Lower leg skin (tissue), 4 donors: ENCODE measurements around the gene INTS14. TPM values are rescaled to one million over a fixed set of nuclear protein-coding genes. Genes with fewer than 3 reads are reported as not detected.

Source experiments
- DNase-seq, 2 donors: peaks; one replicate each; pipeline ENCODE4 v3.0.0-alpha.2; 2019; ENCODE audit warnings: low spot score in 2 of 2
- H3K4me3 ChIP-seq: fragments of 200-600 bp; sonication (generic); 2 replicates; pipeline ENCODE4 v1.5.1; 2017; ENCODE audit warnings: mild to moderate bottlenecking, low read depth; ENCODE audit not compliant: poor library complexity, severe bottlenecking
- CTCF ChIP-seq, 3 donors: fragments of 450-650 bp; IDR thresholded peaks; one replicate each; pipeline ENCODE4 v1.5.1; 2016; ENCODE audit warnings: antibody characterized with exemption in 3 of 3, mild to moderate bottlenecking in 3 of 3, moderate library complexity in 2 of 3
- POLR2A ChIP-seq, 2 donors: fragments of 450-650 bp; IDR thresholded peaks; one replicate each; pipeline ENCODE4 v1.6.1; 2016 to 2017; ENCODE audit warnings: antibody characterized with exemption in 2 of 2, mild to moderate bottlenecking in 1 of 2, moderate library complexity in 1 of 2
- WGBS, 2 donors: methylation state at CpG; one replicate each; pipeline ENCODE4 v1.1.5; 2018; 5-methylcytosine and 5-hydroxymethylcytosine counted together
- intact Hi-C: fragments of 100-400 bp; cut with DNase I; formaldehyde crosslinking; loops from one replicate; pipeline ENCODE4 v1.15.0; 2023; ENCODE audit warnings: low total_unique reads
- total RNA-seq, 4 donors: library from RNA; depleted of rRNA; stranded (reverse); fragments of >200 nt; gene quantifications; one replicate each; pipeline ENCODE4 v1.1.0, GENCODE V29; 2016

The INTS14 gene
- total RNA-seq, 4 donors from 2014 or later, result 22.6 to 37.6 (median 32.7) TPM

GRCh38 chr15:65547841-65548240, 63.1 kb downstream of the INTS14 start:
- TF ChIP-seq POLR2A (IDR thresholded peaks at IDR 0.05) (no peak), CTCF (IDR thresholded peaks at IDR 0.05) (no peak)
- no peak for DNase-seq
- intact Hi-C loops, result no loop called here
- no peak overlapping the region for H3K4me3 ChIP-seq

GRCh38 chr15:65541231-65541820, 69.6 kb downstream of the INTS14 start:
- DNase-seq, result no peak
- 92 to 94% methylated on average over 3 of the region's 3 CpGs for WGBS, 2 donors
- intact Hi-C loops, result no loop called here
- H3K4me3 ChIP-seq, result no peak overlapping the region
- no peak for TF ChIP-seq POLR2A (IDR thresholded peaks at IDR 0.05)
- TF ChIP-seq CTCF (IDR thresholded peaks at IDR 0.05), result no peak

- WGBS, 2 donors, result 97 to 100% methylated on average over 1 of the region's 1 CpG
- H3K4me3 ChIP-seq, result no peak overlapping the region
- DNase-seq, result no peak
- intact Hi-C loops, result no loop called here
- TF ChIP-seq CTCF (IDR thresholded peaks at IDR 0.05) (no peak), POLR2A (IDR thresholded peaks at IDR 0.05) (no peak)
These were observed 70.6 kb downstream of the INTS14 start for GRCh38 chr15:65540314-65540713.

GRCh38 chr15:65535192-65535591, 75.7 kb downstream of the INTS14 start:
- DNase-seq, result no peak
- intact Hi-C loops, result no loop called here
- whole genome bisulfite sequencing, 2 donors, result 86 to 88% methylated on average over 4 of the region's 4 CpGs
- no peak overlapping the region for H3K4me3 ChIP-seq
- TF ChIP-seq POLR2A (IDR thresholded peaks at IDR 0.05) (no peak), CTCF (IDR thresholded peaks at IDR 0.05) (no peak)

- H3K4me3 ChIP-seq, result no peak overlapping the region
- intact Hi-C loops, result no loop called here
- no peak for TF ChIP-seq POLR2A (IDR thresholded peaks at IDR 0.05)
- TF ChIP-seq CTCF (IDR thresholded peaks at IDR 0.05), result no peak
- no peak for DNase-seq
- 39 to 56% methylated on average over 5 of the region's 5 CpGs for WGBS, 2 donors
These were observed 77.7 kb downstream of the INTS14 start for GRCh38 chr15:65533057-65533756.

GRCh38 chr15:65532738-65533051, 78.2 kb downstream of the INTS14 start:
- TF ChIP-seq POLR2A (IDR thresholded peaks at IDR 0.05), result no peak
- no peak for TF ChIP-seq CTCF (IDR thresholded peaks at IDR 0.05)
- intact Hi-C loops, result no loop called here
- 44 to 74% methylated on average over 1 of the region's 1 CpG for WGBS, 2 donors
- no peak overlapping the region for H3K4me3 ChIP-seq
- DNase-seq, result no peak
